ENCODE data around the gene GRHL1.

Gene GRHL1

DNA sequence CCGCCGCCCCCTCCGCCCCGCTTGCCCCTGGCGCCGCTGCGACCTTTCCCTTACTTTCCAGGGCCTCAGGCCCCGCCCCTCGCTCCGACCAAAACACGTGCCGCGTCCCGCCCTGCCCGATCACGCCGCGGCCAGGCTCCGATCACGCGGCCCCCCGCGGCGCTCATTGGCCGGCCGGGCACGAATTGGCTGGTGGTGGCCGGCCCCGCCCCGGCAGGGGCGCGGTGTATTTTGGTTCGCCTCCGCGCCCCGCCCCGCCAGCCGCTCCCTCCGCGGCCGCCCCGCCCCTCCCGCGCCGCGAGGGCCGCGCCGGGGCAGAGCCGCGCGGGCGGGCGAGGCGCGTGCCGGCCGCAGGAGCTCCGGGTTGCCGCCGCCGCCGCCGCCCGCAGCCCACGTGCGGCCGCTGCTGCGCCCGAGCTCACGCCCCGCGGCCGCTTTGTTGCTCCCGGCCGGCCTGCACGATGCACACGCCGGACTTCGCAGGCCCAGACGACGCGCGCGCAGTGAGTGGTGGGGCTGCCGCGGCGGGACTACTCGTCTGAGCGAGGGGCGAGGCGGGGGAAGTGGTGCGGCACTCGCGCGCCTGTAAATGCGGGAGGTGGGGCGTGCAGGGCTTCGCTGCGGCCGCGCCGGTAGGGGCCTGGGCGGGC is 91.9 kb downstream of the GRHL1 start, which contains the start of gene KLF11:
Gene KLF11 (plus strand): TSS at position 295 of the 650 bp plus-strand sequence. CDS start 167 bp downstream, at position 462.
- TF ChIP-seq, protein P1, sequence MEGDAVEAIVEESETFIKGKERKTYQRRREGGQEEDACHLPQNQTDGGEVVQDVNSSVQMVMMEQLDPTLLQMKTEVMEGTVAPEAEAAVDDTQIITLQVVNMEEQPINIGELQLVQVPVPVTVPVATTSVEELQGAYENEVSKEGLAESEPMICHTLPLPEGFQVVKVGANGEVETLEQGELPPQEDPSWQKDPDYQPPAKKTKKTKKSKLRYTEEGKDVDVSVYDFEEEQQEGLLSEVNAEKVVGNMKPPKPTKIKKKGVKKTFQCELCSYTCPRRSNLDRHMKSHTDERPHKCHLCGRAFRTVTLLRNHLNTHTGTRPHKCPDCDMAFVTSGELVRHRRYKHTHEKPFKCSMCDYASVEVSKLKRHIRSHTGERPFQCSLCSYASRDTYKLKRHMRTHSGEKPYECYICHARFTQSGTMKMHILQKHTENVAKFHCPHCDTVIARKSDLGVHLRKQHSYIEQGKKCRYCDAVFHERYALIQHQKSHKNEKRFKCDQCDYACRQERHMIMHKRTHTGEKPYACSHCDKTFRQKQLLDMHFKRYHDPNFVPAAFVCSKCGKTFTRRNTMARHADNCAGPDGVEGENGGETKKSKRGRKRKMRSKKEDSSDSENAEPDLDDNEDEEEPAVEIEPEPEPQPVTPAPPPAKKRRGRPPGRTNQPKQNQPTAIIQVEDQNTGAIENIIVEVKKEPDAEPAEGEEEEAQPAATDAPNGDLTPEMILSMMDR (IDR thresholded peaks at IDR 0.05; ENCODE audit: low read length, missing control alignments): no peak
- H3K4me3 ChIP-seq (replicated peaks; ENCODE audit: low read depth, low read length): peak within 1 kb of the TSS; percentile 56
- DNase-seq (ENCODE audit: low read depth): peak; percentile 93

DNA sequence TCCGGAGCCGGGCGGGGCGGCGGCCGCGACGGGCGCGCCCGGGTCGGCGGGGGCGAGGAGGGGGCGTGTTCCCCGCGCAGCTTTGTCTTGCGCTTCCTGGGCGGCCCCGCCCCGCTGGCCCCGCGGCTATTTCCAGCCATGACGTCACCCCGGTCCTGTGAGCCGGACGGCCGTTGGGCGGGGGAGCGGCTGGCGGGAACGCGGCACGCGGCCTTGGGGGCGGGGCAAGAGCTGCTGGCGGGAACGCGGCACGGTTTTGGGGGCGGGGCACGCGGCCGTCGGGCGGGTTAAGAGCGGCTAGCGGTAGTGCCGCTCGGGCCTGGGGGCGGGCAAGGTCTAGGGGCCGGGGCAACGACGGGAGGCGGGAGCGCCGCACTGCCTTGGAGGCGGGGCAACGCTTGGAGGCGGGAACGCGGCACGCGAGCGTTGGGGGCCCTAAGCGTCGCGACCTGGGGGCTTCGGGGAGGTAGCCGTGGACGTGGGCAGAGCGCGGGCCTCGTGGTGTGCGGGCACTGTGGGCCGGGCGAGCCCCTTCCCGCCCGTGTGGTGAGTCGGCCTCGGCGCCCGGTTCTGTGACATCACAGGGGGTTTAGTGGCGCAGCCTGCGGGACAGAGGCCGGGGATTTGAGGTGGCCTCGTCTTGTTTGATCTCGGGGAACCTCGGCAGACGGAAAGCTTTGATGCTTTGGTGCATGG is 92.6 kb downstream of the GRHL1 start:
- H3K4me3 ChIP-seq (replicated peaks; ENCODE audit: low read depth, low read length): peak overlapping the region; percentile 56
- peak; percentile 94 for DNase-seq (ENCODE audit: low read depth)

DNA sequence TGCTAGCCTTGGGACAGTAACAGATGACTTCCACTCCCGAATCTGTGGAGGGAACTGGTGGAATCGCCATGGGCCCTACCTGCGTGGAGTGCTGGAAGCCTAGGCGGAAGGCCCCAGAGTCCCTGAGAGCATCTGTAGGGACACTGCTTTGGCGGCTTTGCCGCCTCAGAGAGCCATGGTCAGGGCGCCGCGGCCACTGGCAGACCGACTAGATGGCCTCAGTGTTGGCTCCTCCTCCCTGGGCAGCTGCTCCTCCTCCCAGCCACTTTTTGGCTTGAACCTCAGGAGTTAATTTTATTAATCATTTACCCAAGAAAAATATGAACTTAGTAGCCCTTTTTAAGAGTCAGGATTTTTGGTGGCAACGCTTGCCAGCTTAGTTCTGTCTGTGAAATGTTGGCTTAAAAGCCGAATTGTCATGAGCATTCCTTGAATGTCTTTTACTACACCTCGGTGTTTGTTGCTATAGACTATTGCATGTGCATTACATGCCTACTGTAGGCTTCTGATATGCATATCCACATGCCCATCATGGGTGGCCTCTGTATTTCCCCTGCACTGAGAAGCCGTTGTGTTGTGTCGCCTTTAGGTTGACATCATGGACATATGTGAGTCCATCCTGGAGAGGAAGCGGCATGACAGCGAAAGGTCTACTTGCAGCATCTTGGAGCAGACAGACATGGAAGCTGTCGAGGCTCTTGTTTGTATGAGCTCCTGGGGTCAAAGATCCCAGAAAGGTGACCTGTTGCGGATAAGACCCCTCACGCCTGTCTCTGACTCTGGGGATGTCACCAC is 94.3 kb downstream of the GRHL1 start:
- H3K4me3 ChIP-seq (replicated peaks; ENCODE audit: low read depth, low read length): no peak overlapping the region
- DNase-seq (ENCODE audit: low read depth): no peak
- TF ChIP-seq, protein P1 (IDR thresholded peaks at IDR 0.05; ENCODE audit: low read length, missing control alignments): no peak

More for the DNA sequence above, 92.6 kb downstream of the GRHL1 start:
- TF ChIP-seq, protein P1 (IDR thresholded peaks at IDR 0.05; ENCODE audit: low read length, missing control alignments): no peak

DNA sequence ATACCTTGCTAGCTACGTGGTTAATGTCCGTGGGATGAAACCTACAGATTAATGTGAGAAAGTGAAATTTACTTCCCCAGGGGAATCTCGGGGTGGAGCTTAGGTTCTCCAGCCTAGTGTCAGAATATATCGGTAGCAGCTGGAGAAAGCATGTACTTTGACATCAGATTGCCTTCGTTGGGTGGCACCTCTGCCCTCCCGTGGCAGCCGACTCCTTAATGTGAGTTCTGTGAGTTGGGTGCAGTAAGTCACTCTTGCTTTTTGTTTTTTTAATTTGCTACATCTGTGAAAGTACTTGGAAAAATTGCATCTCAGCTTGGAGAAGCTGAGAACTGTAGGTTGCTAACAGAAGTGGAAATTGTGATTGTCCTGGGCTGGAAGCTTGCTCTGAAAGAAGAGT is 95.4 kb downstream of the GRHL1 start:
- H3K4me3 ChIP-seq (replicated peaks; ENCODE audit: low read depth, low read length): no peak overlapping the region
- DNase-seq (ENCODE audit: low read depth): no peak
- TF ChIP-seq, protein P1 (IDR thresholded peaks at IDR 0.05; ENCODE audit: low read length, missing control alignments): no peak

DNA sequence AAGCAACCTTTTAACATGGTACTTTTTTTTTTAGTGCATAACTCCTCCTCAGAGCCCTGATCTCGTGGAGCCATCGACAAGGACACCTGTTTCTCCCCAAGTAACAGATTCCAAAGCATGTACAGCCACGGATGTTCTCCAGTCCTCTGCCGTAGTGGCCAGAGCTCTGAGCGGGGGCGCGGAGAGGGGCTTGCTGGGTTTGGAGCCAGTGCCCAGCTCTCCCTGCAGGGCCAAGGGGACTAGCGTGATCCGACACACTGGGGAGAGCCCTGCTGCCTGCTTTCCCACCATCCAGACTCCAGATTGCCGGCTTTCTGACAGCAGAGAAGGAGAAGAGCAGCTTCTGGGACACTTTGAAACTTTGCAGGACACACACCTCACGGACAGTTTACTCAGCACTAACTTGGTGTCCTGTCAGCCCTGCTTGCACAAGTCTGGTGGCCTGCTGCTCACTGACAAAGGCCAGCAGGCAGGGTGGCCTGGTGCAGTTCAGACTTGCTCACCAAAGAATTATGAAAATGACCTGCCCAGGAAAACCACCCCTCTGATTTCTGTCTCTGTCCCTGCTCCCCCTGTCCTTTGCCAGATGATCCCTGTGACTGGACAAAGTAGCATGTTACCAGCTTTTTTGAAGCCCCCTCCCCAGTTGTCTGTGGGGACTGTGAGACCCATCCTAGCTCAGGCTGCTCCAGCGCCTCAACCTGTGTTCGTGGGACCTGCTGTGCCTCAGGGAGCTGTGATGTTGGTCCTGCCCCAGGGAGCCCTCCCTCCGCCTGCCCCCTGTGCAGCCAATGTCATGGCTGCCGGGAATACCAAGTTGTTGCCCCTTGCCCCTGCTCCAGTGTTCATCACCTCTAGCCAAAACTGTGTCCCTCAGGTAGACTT is 96.4 kb downstream of the GRHL1 start:
- no peak for DNase-seq (ENCODE audit: low read depth)
- no peak overlapping the region for H3K4me3 ChIP-seq (replicated peaks; ENCODE audit: low read depth, low read length)
- TF ChIP-seq, protein P1 (IDR thresholded peaks at IDR 0.05; ENCODE audit: low read length, missing control alignments): no peak

DNA sequence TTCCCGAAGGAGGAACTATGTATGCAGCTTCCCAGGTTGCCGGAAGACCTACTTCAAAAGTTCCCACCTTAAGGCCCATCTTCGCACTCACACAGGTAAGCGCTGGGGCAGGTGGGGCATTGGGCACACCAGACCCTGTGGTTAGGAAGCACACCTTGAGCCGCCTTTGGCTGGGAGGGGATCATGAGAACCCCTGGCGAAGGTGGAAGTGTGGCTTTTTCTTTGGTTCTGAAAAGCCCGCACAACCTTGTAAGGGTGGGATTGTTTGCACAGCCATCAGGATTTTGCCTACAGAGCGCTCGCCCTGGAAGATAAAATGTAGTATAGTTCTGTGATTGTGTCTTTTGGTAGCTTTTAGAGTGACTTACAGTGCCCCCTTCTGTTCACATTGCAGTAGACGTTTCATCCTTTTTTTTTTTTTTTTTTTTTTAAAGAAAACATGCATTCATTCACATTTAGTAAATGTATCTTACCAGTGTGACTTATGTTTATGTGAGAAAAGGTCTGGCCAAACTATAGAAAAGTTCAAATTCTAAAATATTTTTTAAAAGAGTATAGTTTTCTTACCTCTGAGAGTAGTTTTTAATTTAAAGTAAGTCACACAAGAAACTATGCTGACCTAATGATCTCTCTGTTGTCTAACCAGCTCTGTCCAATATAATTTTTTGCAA is 97.1 kb downstream of the GRHL1 start:
- no peak overlapping the region for H3K4me3 ChIP-seq (replicated peaks; ENCODE audit: low read depth, low read length)

More for the DNA sequence above, 97.1 kb downstream of the GRHL1 start:
- DNase-seq (ENCODE audit: low read depth): peak; percentile 80
- TF ChIP-seq, protein P1 (IDR thresholded peaks at IDR 0.05; ENCODE audit: low read length, missing control alignments): peak; percentile 64

Measured in fibroblast of pulmonary artery (primary cell).